ENCODE measurements around the gene LYPD6B. TPM values are rescaled to one million over a fixed set of nuclear protein-coding genes. Genes with fewer than 3 reads are reported as not detected.
A peak's percentile ranks its signal among the peaks of the same experiment; 100 is the strongest.

The LYPD6B gene
- total and polyA plus RNA-seq, 2 experiments from 2014 or later: 16.8 to 26.0 TPM

DNA sequence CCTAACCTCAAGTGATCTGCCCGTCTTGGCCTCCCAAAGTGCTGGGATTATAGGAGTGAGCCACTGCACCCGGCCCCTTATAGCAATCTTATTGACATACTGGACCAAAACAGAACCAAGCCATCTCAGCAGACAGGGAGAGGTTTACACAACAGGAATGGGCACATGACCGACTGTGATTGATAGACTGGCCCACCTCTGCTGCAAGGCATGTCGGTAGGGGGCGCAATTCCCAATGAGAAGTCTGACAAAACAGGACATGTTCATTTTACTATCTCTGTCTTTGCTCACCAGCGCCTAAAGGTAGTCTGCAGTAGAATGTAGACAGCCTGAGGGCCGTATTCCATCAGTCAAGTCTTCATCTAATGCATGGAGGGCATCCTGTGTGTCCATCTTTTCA is 2.0 kb downstream of the LYPD6B start:
- Histone ChIP-seq H3K4me3 (no peak overlapping the region), H3K27ac (no peak overlapping the region), H3K4me1 (ENCODE audit: insufficient read depth) (no peaks in the 10 kb centered on the region), H3K36me3 (replicated peaks; ENCODE audit: insufficient read depth, low read depth) (no peaks in the 10 kb centered on the region), H4K20me1 (ENCODE audit: insufficient read depth, poor library complexity, severe bottlenecking) (no peaks in the 10 kb centered on the region), H3K27me3 (peaks cover 4% of the 10 kb centered on the region), H3K4me2 (no peak overlapping the region), H2AFZ (no peak overlapping the region), H3K9me2 (replicated peaks; ENCODE audit: insufficient read depth) (no peaks in the 10 kb centered on the region), H3K9me3 (ENCODE audit: low read depth) (no peaks in the 10 kb centered on the region), H3K79me2 (peaks cover 21% of the 10 kb centered on the region)
- WGBS (ENCODE audit: low lambda C conversion rate, missing lambda C conversion rate): 64% methylated on average over 7 of the region's 7 CpGs
- no peak for TF ChIP-seq EZH2 (IDR thresholded peaks at IDR 0.05; ENCODE audit: borderline replicate concordance)
- no peak for TF ChIP-seq EZH2phosphoT487 (IDR thresholded peaks at IDR 0.05; ENCODE audit: low read depth, severe bottlenecking, unreplicated experiment)
- TF ChIP-seq, protein P1, sequence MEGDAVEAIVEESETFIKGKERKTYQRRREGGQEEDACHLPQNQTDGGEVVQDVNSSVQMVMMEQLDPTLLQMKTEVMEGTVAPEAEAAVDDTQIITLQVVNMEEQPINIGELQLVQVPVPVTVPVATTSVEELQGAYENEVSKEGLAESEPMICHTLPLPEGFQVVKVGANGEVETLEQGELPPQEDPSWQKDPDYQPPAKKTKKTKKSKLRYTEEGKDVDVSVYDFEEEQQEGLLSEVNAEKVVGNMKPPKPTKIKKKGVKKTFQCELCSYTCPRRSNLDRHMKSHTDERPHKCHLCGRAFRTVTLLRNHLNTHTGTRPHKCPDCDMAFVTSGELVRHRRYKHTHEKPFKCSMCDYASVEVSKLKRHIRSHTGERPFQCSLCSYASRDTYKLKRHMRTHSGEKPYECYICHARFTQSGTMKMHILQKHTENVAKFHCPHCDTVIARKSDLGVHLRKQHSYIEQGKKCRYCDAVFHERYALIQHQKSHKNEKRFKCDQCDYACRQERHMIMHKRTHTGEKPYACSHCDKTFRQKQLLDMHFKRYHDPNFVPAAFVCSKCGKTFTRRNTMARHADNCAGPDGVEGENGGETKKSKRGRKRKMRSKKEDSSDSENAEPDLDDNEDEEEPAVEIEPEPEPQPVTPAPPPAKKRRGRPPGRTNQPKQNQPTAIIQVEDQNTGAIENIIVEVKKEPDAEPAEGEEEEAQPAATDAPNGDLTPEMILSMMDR (IDR thresholded peaks at IDR 0.05; ENCODE audit: poor library complexity): peak; percentile 41
- DNase-seq (ENCODE audit: low spot score): peak; percentile 43

GRCh38 chr2:149041482-149041881 is 3.0 kb downstream of the LYPD6B start:
- no peaks in the 10 kb centered on the region for H3K36me3 ChIP-seq (replicated peaks; ENCODE audit: insufficient read depth, low read depth)
- 86% methylated on average over 1 of the region's 1 CpG for WGBS (ENCODE audit: low lambda C conversion rate, missing lambda C conversion rate)
- H3K4me1 ChIP-seq (ENCODE audit: insufficient read depth): no peaks in the 10 kb centered on the region
- no peaks in the 10 kb centered on the region for H3K9me3 ChIP-seq (ENCODE audit: low read depth)
- no peak for DNase-seq (ENCODE audit: low spot score)
- no peaks in the 10 kb centered on the region for H3K9me2 ChIP-seq (replicated peaks; ENCODE audit: insufficient read depth)
- H3K27me3 ChIP-seq: peaks cover 4% of the 10 kb centered on the region
- H3K4me3 ChIP-seq: no peak overlapping the region
- no peaks in the 10 kb centered on the region for H4K20me1 ChIP-seq (ENCODE audit: insufficient read depth, poor library complexity, severe bottlenecking)
- H3K4me2 ChIP-seq: no peak overlapping the region
- peaks cover 29% of the 10 kb centered on the region for H3K79me2 ChIP-seq
- no peak overlapping the region for H3K27ac ChIP-seq
- no peak overlapping the region for H2AFZ ChIP-seq
- TF ChIP-seq, protein P1 (IDR thresholded peaks at IDR 0.05; ENCODE audit: poor library complexity): no peak
- TF ChIP-seq EZH2phosphoT487 (IDR thresholded peaks at IDR 0.05; ENCODE audit: low read depth, severe bottlenecking, unreplicated experiment): no peak
- no peak for TF ChIP-seq EZH2 (IDR thresholded peaks at IDR 0.05; ENCODE audit: borderline replicate concordance)

GRCh38 chr2:149042881-149043280 is 4.4 kb downstream of the LYPD6B start:
- H3K27ac ChIP-seq: no peak overlapping the region
- no peaks in the 10 kb centered on the region for H4K20me1 ChIP-seq (ENCODE audit: insufficient read depth, poor library complexity, severe bottlenecking)
- no peak overlapping the region for H2AFZ ChIP-seq
- H3K9me3 ChIP-seq (ENCODE audit: low read depth): no peaks in the 10 kb centered on the region
- H3K27me3 ChIP-seq: peaks cover 4% of the 10 kb centered on the region
- TF ChIP-seq EZH2phosphoT487 (IDR thresholded peaks at IDR 0.05; ENCODE audit: low read depth, severe bottlenecking, unreplicated experiment): no peak
- TF ChIP-seq, protein P1 (IDR thresholded peaks at IDR 0.05; ENCODE audit: poor library complexity): no peak
- no peak for TF ChIP-seq EZH2 (IDR thresholded peaks at IDR 0.05; ENCODE audit: borderline replicate concordance)
- 69% methylated on average over 1 of the region's 1 CpG for WGBS (ENCODE audit: low lambda C conversion rate, missing lambda C conversion rate)
- H3K4me1 ChIP-seq (ENCODE audit: insufficient read depth): no peaks in the 10 kb centered on the region
- no peak overlapping the region for H3K4me3 ChIP-seq
- H3K79me2 ChIP-seq: peaks cover 33% of the 10 kb centered on the region
- DNase-seq (ENCODE audit: low spot score): no peak
- no peaks in the 10 kb centered on the region for H3K36me3 ChIP-seq (replicated peaks; ENCODE audit: insufficient read depth, low read depth)
- no peaks in the 10 kb centered on the region for H3K9me2 ChIP-seq (replicated peaks; ENCODE audit: insufficient read depth)
- H3K4me2 ChIP-seq: no peak overlapping the region

- Histone ChIP-seq H3K4me3 (no peak overlapping the region), H3K79me2 (peaks cover 36% of the 10 kb centered on the region), H4K20me1 (ENCODE audit: insufficient read depth, poor library complexity, severe bottlenecking) (no peaks in the 10 kb centered on the region), H3K9me2 (replicated peaks; ENCODE audit: insufficient read depth) (no peaks in the 10 kb centered on the region), H3K36me3 (replicated peaks; ENCODE audit: insufficient read depth, low read depth) (no peaks in the 10 kb centered on the region), H3K27ac (no peak overlapping the region), H3K27me3 (peaks cover 2% of the 10 kb centered on the region), H3K4me2 (no peak overlapping the region), H2AFZ (no peak overlapping the region), H3K9me3 (ENCODE audit: low read depth) (no peaks in the 10 kb centered on the region), H3K4me1 (ENCODE audit: insufficient read depth) (no peaks in the 10 kb centered on the region)
- TF ChIP-seq, protein P1 (IDR thresholded peaks at IDR 0.05; ENCODE audit: poor library complexity): no peak
- TF ChIP-seq EZH2 (IDR thresholded peaks at IDR 0.05; ENCODE audit: borderline replicate concordance) (no peak), EZH2phosphoT487 (IDR thresholded peaks at IDR 0.05; ENCODE audit: low read depth, severe bottlenecking, unreplicated experiment) (no peak)
- no peak for DNase-seq (ENCODE audit: low spot score)
- 43% methylated on average over 1 of the region's 1 CpG for WGBS (ENCODE audit: low lambda C conversion rate, missing lambda C conversion rate)
Measured at GRCh38 chr2:149044500-149044899, 6.0 kb downstream of the LYPD6B start.

All from hepatocyte (in vitro differentiated cells).